Panc1 (cell line): ENCODE results near the gene GLIS1. TPM values are rescaled to one million over a fixed set of nuclear protein-coding genes. Genes with fewer than 3 reads are reported as not detected.

Experiments
- ATAC-seq: fragments of 200-7000 bp; cut with Tn5 transposase; 2 replicates; pipeline ENCODE4 v1.9.1; 2020; ENCODE audit warnings: mild to moderate bottlenecking, moderate library complexity
- BruUV-seq: library from RNA; stranded (reverse); fragments of 400-500 nt; replicated peaks from 2 replicates; lab custom pipeline; 2021; lab: Mats Ljungman, UMichigan
- CTCF ChIA-PET: fragments of 300-600 bp; sonication (Branson Sonifier 250); formaldehyde crosslinking; loops from one replicate; lab custom pipeline; 2022; ENCODE audit warnings: antibody characterized with exemption; lab: Charles Lee
- POLR2A ChIA-PET: fragments of 300-600 bp; sonication (Branson Sonifier 250); formaldehyde crosslinking; loops from one replicate; lab custom pipeline; 2022; ENCODE audit warnings: antibody characterized with exemption; lab: Charles Lee
- DNase-seq: peaks from one replicate; pipeline ENCODE4 v3.0.0-alpha.2; 2010; ENCODE audit warnings: low read depth, low spot score
- H3K27ac ChIP-seq: 2 replicates; pipeline ENCODE4 v1.5.1; 2011; ENCODE audit warnings: mild to moderate bottlenecking, low read length, inconsistent platforms
- H3K27me3 ChIP-seq: fragments of 200-500 bp; sonication (Bioruptor generic); 2 replicates; pipeline ENCODE4 v1.6.0; 2014; ENCODE audit warnings: low read length, inconsistent platforms; ENCODE audit not compliant: control insufficient read depth, insufficient read depth
- H3K36me3 ChIP-seq: fragments of 200-500 bp; sonication (Bioruptor generic); 2 replicates; pipeline ENCODE4 v1.5.1; 2014; ENCODE audit warnings: inconsistent platforms, mild to moderate bottlenecking, low read length, moderate library complexity; ENCODE audit not compliant: control insufficient read depth, insufficient read depth
- H3K4me1 ChIP-seq: 2 replicates; pipeline ENCODE4 v1.5.1; 2011; ENCODE audit warnings: inconsistent platforms, mild to moderate bottlenecking, low read length, moderate library complexity; ENCODE audit not compliant: control insufficient read depth, insufficient read depth
- H3K4me3 ChIP-seq, 2 experiments: 2 replicates each; pipeline ENCODE4 v1.5.1; 2011 to 2012; ENCODE audit warnings: low read depth in 2 of 2, low read length in 2 of 2, mild to moderate bottlenecking in 2 of 2, inconsistent platforms in 1 of 2, moderate library complexity in 1 of 2
- H3K9me3 ChIP-seq: fragments of 200-500 bp; sonication (Bioruptor generic); 2 replicates; pipeline ENCODE4 v1.5.1; 2014; ENCODE audit warnings: low read depth, mild to moderate bottlenecking, inconsistent platforms, low read length, moderate library complexity; ENCODE audit not compliant: control insufficient read depth, insufficient read depth
- POLR2AphosphoS5 ChIP-seq: IDR thresholded peaks from 2 replicates; pipeline ENCODE4 v1.6.1; 2012; ENCODE audit warnings: mild to moderate bottlenecking, low read depth, low read length, moderate library complexity
- SIN3A ChIP-seq: IDR thresholded peaks from 2 replicates; pipeline ENCODE4 v1.6.1; 2012; ENCODE audit warnings: low read depth, mild to moderate bottlenecking, low read length, moderate library complexity, borderline replicate concordance; ENCODE audit not compliant: insufficient read depth
- TCF7L2 ChIP-seq: IDR thresholded peaks from 2 replicates; pipeline ENCODE4 v1.6.1; 2011; ENCODE audit warnings: mild to moderate bottlenecking, low read depth, low read length, inconsistent platforms
- in situ Hi-C: cut with HindIII; loops from 2 replicates; pipeline ENCODE4 v1.10.0; 2016; ENCODE audit warnings: low sequenced_read_pairs, low pct_unique_long_range_greater_than_20kb
- intact Hi-C: fragments of 100-400 bp; cut with micrococcal nuclease; formaldehyde crosslinking; loops from one replicate; pipeline ENCODE4 v1.10.0; 2022; ENCODE audit not compliant: unreplicated experiment
- total RNA-seq: library from RNA; stranded (reverse); gene quantifications from one replicate; pipeline ENCODE4 v1.2.1, GENCODE V29; 2021; ENCODE audit not compliant: unreplicated experiment
- TF ChIP-seq, protein P1 (sequence below), 2 experiments: IDR thresholded peaks; 2 replicates each; pipeline ENCODE4 v1.6.1; 2011 to 2012; ENCODE audit warnings: low read depth in 2 of 2, control low read depth in 1 of 2, low read length in 1 of 2, mild to moderate bottlenecking in 1 of 2, moderate library complexity in 1 of 2; ENCODE audit not compliant: insufficient read depth in 1 of 2
- TF ChIP-seq, protein P2 (sequence below): fragments of 450-650 bp; IDR thresholded peaks from 2 replicates; pipeline ENCODE4 v1.5.1; 2017; ENCODE audit warnings: mild to moderate bottlenecking

The GLIS1 gene
- total RNA-seq, 1 experiment from 2014 or later = 0.28 TPM

DNA sequence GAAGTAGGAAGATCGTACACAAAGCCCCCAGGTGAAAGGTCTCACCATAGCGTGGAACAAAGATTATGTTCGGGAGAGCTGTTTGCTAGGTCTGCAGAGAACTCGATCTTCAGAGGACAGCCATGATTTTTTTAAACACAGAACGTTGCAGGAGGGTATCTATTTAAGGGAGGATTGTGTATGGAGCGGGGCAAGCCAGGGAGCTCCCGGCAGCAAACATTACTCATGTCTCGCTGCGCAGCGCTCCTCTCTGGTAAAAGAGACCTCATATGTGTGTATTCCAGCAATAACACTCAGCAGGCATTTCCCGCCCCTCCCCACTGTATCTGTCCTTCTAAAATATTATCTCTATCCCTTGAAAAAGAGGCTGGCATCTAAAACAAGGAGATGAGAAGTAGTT is 2.7 kb downstream of the GLIS1 start:
- in situ Hi-C loops = no loop called here
- H3K27ac ChIP-seq = no peak overlapping the region

DNA sequence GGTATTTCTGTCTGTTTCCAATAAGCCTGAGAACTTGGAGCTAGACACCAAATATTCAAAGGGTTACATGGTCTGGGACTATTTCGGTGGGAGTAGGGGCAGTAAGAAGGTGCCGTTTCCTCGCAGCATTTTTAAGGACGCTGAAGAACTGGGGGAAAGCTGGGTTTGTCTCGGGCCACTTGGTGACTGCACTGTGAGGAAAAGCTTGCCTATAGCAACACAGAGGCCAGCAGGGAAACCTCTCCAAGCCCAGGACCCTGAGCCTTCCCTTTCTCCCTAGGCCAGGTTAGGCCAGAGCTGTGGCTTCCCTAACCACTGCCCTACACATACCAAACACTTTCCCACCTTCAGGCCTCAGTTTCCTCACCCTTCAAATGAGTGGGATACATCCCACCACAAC is 3.3 kb downstream of the GLIS1 start:
- no TSS peak for BruUV-seq
- Histone ChIP-seq H3K27me3 (peaks cover 14% of the 10 kb centered on the region), H3K4me3 (no peak overlapping the region), H3K36me3 (no peaks in the 10 kb centered on the region), H3K4me1 (peaks cover 4% of the 10 kb centered on the region; the same call in 1 of the 2 replicates), H3K9me3 (no peaks in the 10 kb centered on the region), H3K27ac (no peak overlapping the region)
- no peak for DNase-seq
- ATAC-seq = no peak
- no peak for TF ChIP-seq POLR2AphosphoS5
- TF ChIP-seq, protein P1, sequence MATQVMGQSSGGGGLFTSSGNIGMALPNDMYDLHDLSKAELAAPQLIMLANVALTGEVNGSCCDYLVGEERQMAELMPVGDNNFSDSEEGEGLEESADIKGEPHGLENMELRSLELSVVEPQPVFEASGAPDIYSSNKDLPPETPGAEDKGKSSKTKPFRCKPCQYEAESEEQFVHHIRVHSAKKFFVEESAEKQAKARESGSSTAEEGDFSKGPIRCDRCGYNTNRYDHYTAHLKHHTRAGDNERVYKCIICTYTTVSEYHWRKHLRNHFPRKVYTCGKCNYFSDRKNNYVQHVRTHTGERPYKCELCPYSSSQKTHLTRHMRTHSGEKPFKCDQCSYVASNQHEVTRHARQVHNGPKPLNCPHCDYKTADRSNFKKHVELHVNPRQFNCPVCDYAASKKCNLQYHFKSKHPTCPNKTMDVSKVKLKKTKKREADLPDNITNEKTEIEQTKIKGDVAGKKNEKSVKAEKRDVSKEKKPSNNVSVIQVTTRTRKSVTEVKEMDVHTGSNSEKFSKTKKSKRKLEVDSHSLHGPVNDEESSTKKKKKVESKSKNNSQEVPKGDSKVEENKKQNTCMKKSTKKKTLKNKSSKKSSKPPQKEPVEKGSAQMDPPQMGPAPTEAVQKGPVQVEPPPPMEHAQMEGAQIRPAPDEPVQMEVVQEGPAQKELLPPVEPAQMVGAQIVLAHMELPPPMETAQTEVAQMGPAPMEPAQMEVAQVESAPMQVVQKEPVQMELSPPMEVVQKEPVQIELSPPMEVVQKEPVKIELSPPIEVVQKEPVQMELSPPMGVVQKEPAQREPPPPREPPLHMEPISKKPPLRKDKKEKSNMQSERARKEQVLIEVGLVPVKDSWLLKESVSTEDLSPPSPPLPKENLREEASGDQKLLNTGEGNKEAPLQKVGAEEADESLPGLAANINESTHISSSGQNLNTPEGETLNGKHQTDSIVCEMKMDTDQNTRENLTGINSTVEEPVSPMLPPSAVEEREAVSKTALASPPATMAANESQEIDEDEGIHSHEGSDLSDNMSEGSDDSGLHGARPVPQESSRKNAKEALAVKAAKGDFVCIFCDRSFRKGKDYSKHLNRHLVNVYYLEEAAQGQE (IDR thresholded peaks at IDR 0.05; ENCODE audit: insufficient read depth in 1 of 2, low read depth in 2 of 2, low read length in 1 of 2) = no peak
- TF ChIP-seq SIN3A = no peak
- TF ChIP-seq, protein P2, sequence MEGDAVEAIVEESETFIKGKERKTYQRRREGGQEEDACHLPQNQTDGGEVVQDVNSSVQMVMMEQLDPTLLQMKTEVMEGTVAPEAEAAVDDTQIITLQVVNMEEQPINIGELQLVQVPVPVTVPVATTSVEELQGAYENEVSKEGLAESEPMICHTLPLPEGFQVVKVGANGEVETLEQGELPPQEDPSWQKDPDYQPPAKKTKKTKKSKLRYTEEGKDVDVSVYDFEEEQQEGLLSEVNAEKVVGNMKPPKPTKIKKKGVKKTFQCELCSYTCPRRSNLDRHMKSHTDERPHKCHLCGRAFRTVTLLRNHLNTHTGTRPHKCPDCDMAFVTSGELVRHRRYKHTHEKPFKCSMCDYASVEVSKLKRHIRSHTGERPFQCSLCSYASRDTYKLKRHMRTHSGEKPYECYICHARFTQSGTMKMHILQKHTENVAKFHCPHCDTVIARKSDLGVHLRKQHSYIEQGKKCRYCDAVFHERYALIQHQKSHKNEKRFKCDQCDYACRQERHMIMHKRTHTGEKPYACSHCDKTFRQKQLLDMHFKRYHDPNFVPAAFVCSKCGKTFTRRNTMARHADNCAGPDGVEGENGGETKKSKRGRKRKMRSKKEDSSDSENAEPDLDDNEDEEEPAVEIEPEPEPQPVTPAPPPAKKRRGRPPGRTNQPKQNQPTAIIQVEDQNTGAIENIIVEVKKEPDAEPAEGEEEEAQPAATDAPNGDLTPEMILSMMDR = no peak
- TF ChIP-seq TCF7L2 = no peak
- in situ Hi-C loops (no loop called here), intact Hi-C loops (no loop called here)
- CTCF ChIA-PET = no interaction called here
- POLR2A ChIA-PET = no interaction called here

More for the DNA sequence above, 2.7 kb downstream of the GLIS1 start:
- DNase-seq (no peak), ATAC-seq (no peak)
- intact Hi-C loops = no loop called here
- no TSS peak for BruUV-seq
- POLR2A ChIA-PET = no interaction called here
- TF ChIP-seq SIN3A = no peak
- TF ChIP-seq TCF7L2 = no peak
- TF ChIP-seq, protein P2 = no peak
- TF ChIP-seq POLR2AphosphoS5 = no peak
- TF ChIP-seq, protein P1 (IDR thresholded peaks at IDR 0.05; ENCODE audit: insufficient read depth in 1 of 2, low read depth in 2 of 2, low read length in 1 of 2) = no peak
- no peaks in the 10 kb centered on the region for H3K9me3 ChIP-seq
- no peaks in the 10 kb centered on the region for H3K36me3 ChIP-seq
- H3K4me3 ChIP-seq = no peak overlapping the region
- peaks cover 14% of the 10 kb centered on the region for H3K27me3 ChIP-seq
- CTCF ChIA-PET = no interaction called here
- peaks cover 4% of the 10 kb centered on the region; the same call in 1 of the 2 replicates for H3K4me1 ChIP-seq
